HG03175 (cell line): ENCODE data around the gene MPND.

ENCODE experiments used
- ATAC-seq: cut with Tn5 transposase; IDR thresholded peaks from one replicate; pipeline ENCODE4 v1.9.1; 2021; ENCODE audit warnings: mild to moderate bottlenecking, moderate library complexity; ENCODE audit not compliant: unreplicated experiment

MPND gene

GRCh38 chr19:4343370-4344307 is at the start of gene MPND:
Gene MPND (plus strand): TSS chr19:4343562. CDS start chr19:4343594, 32 bp downstream.
- peak; percentile 48 for ATAC-seq

GRCh38 chr19:4294389-4294788 is 49.0 kb upstream of the MPND start:
- ATAC-seq: no peak

- no peak for ATAC-seq
Observed at GRCh38 chr19:4295972-4296771, 47.2 kb upstream of the MPND start.

- no peak for ATAC-seq
Observed at GRCh38 chr19:4297901-4298809, 45.2 kb upstream of the MPND start.

GRCh38 chr19:4298810-4299550 is 44.4 kb upstream of the MPND start:
- ATAC-seq: no peak

- ATAC-seq: no peak
Observed at GRCh38 chr19:4300589-4300988, 42.8 kb upstream of the MPND start.

- ATAC-seq: no peak
Observed at GRCh38 chr19:4301590-4302242, 41.6 kb upstream of the MPND start.

- ATAC-seq: no peak
Observed at GRCh38 chr19:4302243-4302640, 41.1 kb upstream of the MPND start, which contains the start of gene TMIGD2. Gene TMIGD2 (minus strand): TSS chr19:4302389. CDS start chr19:4302385, 4 bp downstream.

GRCh38 chr19:4303819-4304537 is 39.4 kb upstream of the MPND start:
- no peak for ATAC-seq

- no peak for ATAC-seq
Observed at GRCh38 chr19:4304538-4305256, 38.7 kb upstream of the MPND start, which contains the start of gene FSD1. Gene FSD1 (plus strand): TSS chr19:4304598. CDS start chr19:4304747, 149 bp downstream.

- no peak for ATAC-seq
Observed at GRCh38 chr19:4305257-4305612, 38.1 kb upstream of the MPND start.

- no peak for ATAC-seq
Observed at GRCh38 chr19:4305659-4306058, 37.7 kb upstream of the MPND start.

- ATAC-seq: no peak
Observed at GRCh38 chr19:4310247-4311121, 32.9 kb upstream of the MPND start.

- no peak for ATAC-seq
Observed at GRCh38 chr19:4313847-4314490, 29.4 kb upstream of the MPND start.

- no peak for ATAC-seq
Observed at GRCh38 chr19:4316956-4317355, 26.4 kb upstream of the MPND start.

GRCh38 chr19:4318460-4318859 is 24.9 kb upstream of the MPND start:
- ATAC-seq: no peak
